Measurements from ENCODE around the gene TBC1D17.

- TF ChIP-seq CTCF (conservative IDR thresholded peaks at IDR 0.05 in 1 of 2, IDR thresholded peaks at IDR 0.05 in 1 of 2; ENCODE audit: extremely low read depth in 1 of 2, insufficient read depth in 1 of 2, low read depth in 1 of 2, low read length in 2 of 2) (no peak), EZH2 (IDR thresholded peaks at IDR 0.05; ENCODE audit: borderline replicate concordance, low read length) (no peak)
Observed at GRCh38 chr19:49884760-49885159, 7.3 kb downstream of the TBC1D17 start.
